Measurements from ENCODE around the gene SFTA2.
"Not testable (repeated sequence)": the region's sequence is repeated elsewhere in the genome, so short reads cannot be mapped to it uniquely, and the experiment has no call there.

Gene SFTA2

GRCh38 chr6:30912746-30913520, 19.0 kb downstream of the SFTA2 start:
- H3K4me3 ChIP-seq (ENCODE audit: low read length), result peak overlapping the region; percentile 69; the same call in 1 of the 2 replicates
- H3K9ac ChIP-seq (ENCODE audit: low read depth, low read length), result no peak overlapping the region
- no peaks in the 10 kb centered on the region for H3K27me3 ChIP-seq (ENCODE audit: insufficient read depth, low read length)
- H3K36me3 ChIP-seq (ENCODE audit: insufficient read depth, low read length), result peaks cover 57% of the 10 kb centered on the region
- H3K4me1 ChIP-seq (ENCODE audit: insufficient read depth, low read length), result peaks cover 20% of the 10 kb centered on the region; the same call in 1 of the 2 replicates
- no peak overlapping the region; the same call in 1 of the 2 replicates for H3K27ac ChIP-seq (ENCODE audit: low read depth, low read length)
- H3K9me3 ChIP-seq (ENCODE audit: insufficient read depth, low read depth, low read length), result no peaks in the 10 kb centered on the region
- WGBS, result 95% methylated on average over 8 of the region's 8 CpGs

- not testable (repeated sequence) for H3K27me3 ChIP-seq (ENCODE audit: insufficient read depth, low read length); H3K27ac ChIP-seq (ENCODE audit: low read depth, low read length); H3K9ac ChIP-seq (ENCODE audit: low read depth, low read length); H3K4me3 ChIP-seq (ENCODE audit: low read length); H3K9me3 ChIP-seq (ENCODE audit: insufficient read depth, low read depth, low read length)
- 97% methylated on average over 12 of the region's 12 CpGs for WGBS
- Histone ChIP-seq H3K36me3 (ENCODE audit: insufficient read depth, low read length) (peaks cover 43% of the 10 kb centered on the region), H3K4me1 (ENCODE audit: insufficient read depth, low read length) (peaks cover 23% of the 10 kb centered on the region)
Measured at GRCh38 chr6:30910473-30910872, 21.5 kb downstream of the SFTA2 start.

- peak overlapping the region; percentile 85 for H3K9ac ChIP-seq (ENCODE audit: low read depth, low read length)
- 54% methylated on average over 2 of the region's 2 CpGs for WGBS
- H3K27ac ChIP-seq (ENCODE audit: low read depth, low read length), result no peak overlapping the region
- H3K36me3 ChIP-seq (ENCODE audit: insufficient read depth, low read length), result peaks cover 43% of the 10 kb centered on the region
- no peaks in the 10 kb centered on the region for H3K9me3 ChIP-seq (ENCODE audit: insufficient read depth, low read depth, low read length)
- peaks cover 13% of the 10 kb centered on the region for H3K4me1 ChIP-seq (ENCODE audit: insufficient read depth, low read length)
- peak overlapping the region; percentile 99 for H3K4me3 ChIP-seq (ENCODE audit: low read length)
- no peaks in the 10 kb centered on the region for H3K27me3 ChIP-seq (ENCODE audit: insufficient read depth, low read length)
Measured at GRCh38 chr6:30908700-30909099, 23.3 kb downstream of the SFTA2 start.

- Histone ChIP-seq H3K4me1 (ENCODE audit: insufficient read depth, low read length) (peaks cover 9% of the 10 kb centered on the region; the same call in 1 of the 2 replicates), H3K9ac (ENCODE audit: low read depth, low read length) (peak within 1 kb of the TSS; percentile 85), H3K27me3 (ENCODE audit: insufficient read depth, low read length) (no peaks in the 10 kb centered on the region), H3K36me3 (ENCODE audit: insufficient read depth, low read length) (peaks cover 37% of the 10 kb centered on the region), H3K27ac (ENCODE audit: low read depth, low read length) (peak within 1 kb of the TSS; percentile 58; the same call in 1 of the 2 replicates), H3K9me3 (ENCODE audit: insufficient read depth, low read depth, low read length) (no peaks in the 10 kb centered on the region), H3K4me3 (ENCODE audit: low read length) (peak within 1 kb of the TSS; percentile 99)
- 2% methylated on average over 49 of the region's 49 CpGs for WGBS
Measured at GRCh38 chr6:30907758-30908591, 24.0 kb downstream of the SFTA2 start, which contains the start of gene GTF2H4. TSS of gene GTF2H4 (plus strand) at chr6:30908207.

- H3K27ac ChIP-seq (ENCODE audit: low read depth, low read length), result not testable (repeated sequence)
- peak overlapping the region; percentile 52 for H3K9ac ChIP-seq (ENCODE audit: low read depth, low read length)
- 67% methylated on average over 16 of the region's 16 CpGs for WGBS
Measured at GRCh38 chr6:30907290-30907757, 24.6 kb downstream of the SFTA2 start.

GRCh38 chr6:30903236-30903635, 28.7 kb downstream of the SFTA2 start:
- Histone ChIP-seq H3K27ac (ENCODE audit: low read depth, low read length) (no peak overlapping the region), H3K36me3 (ENCODE audit: insufficient read depth, low read length) (peaks cover 20% of the 10 kb centered on the region)
- 98% methylated on average over 3 of the region's 4 CpGs for WGBS

More at GRCh38 chr6:30907290-30907757, 24.6 kb downstream of the SFTA2 start:
- H3K9me3 ChIP-seq (ENCODE audit: insufficient read depth, low read depth, low read length); H3K27me3 ChIP-seq (ENCODE audit: insufficient read depth, low read length); H3K4me1 ChIP-seq (ENCODE audit: insufficient read depth, low read length): not testable (repeated sequence)
- H3K4me3 ChIP-seq (ENCODE audit: low read length), result peak overlapping the region; percentile 99
- H3K36me3 ChIP-seq (ENCODE audit: insufficient read depth, low read length), result peaks cover 31% of the 10 kb centered on the region

GRCh38 chr6:30902709-30903108, 29.3 kb downstream of the SFTA2 start:
- Histone ChIP-seq H3K27ac (ENCODE audit: low read depth, low read length) (no peak overlapping the region), H3K4me1 (ENCODE audit: insufficient read depth, low read length) (peaks cover 3% of the 10 kb centered on the region; the same call in 1 of the 2 replicates), H3K36me3 (ENCODE audit: insufficient read depth, low read length) (peaks cover 25% of the 10 kb centered on the region), H3K9me3 (ENCODE audit: insufficient read depth, low read depth, low read length) (no peaks in the 10 kb centered on the region), H3K9ac (ENCODE audit: low read depth, low read length) (no peak overlapping the region), H3K27me3 (ENCODE audit: insufficient read depth, low read length) (no peaks in the 10 kb centered on the region), H3K4me3 (ENCODE audit: low read length) (no peak overlapping the region)
- 67% methylated on average over 5 of the region's 5 CpGs for WGBS

More at GRCh38 chr6:30903236-30903635, 28.7 kb downstream of the SFTA2 start:
- no peak overlapping the region for H3K4me3 ChIP-seq (ENCODE audit: low read length)
- H3K9me3 ChIP-seq (ENCODE audit: insufficient read depth, low read depth, low read length), result no peaks in the 10 kb centered on the region
- H3K4me1 ChIP-seq (ENCODE audit: insufficient read depth, low read length), result peaks cover 3% of the 10 kb centered on the region; the same call in 1 of the 2 replicates
- H3K9ac ChIP-seq (ENCODE audit: low read depth, low read length), result no peak overlapping the region
- H3K27me3 ChIP-seq (ENCODE audit: insufficient read depth, low read length), result no peaks in the 10 kb centered on the region

GRCh38 chr6:30902196-30902595, 29.8 kb downstream of the SFTA2 start:
- not testable (repeated sequence) for H3K27me3 ChIP-seq (ENCODE audit: insufficient read depth, low read length); H3K9me3 ChIP-seq (ENCODE audit: insufficient read depth, low read depth, low read length); H3K9ac ChIP-seq (ENCODE audit: low read depth, low read length); H3K4me1 ChIP-seq (ENCODE audit: insufficient read depth, low read length); H3K4me3 ChIP-seq (ENCODE audit: low read length); H3K27ac ChIP-seq (ENCODE audit: low read depth, low read length)
- peaks cover 30% of the 10 kb centered on the region for H3K36me3 ChIP-seq (ENCODE audit: insufficient read depth, low read length)
- 80% methylated on average over 9 of the region's 9 CpGs for WGBS

GRCh38 chr6:30901436-30901835, 30.5 kb downstream of the SFTA2 start:
- Histone ChIP-seq H3K4me1 (ENCODE audit: insufficient read depth, low read length) (peaks cover 3% of the 10 kb centered on the region; the same call in 1 of the 2 replicates), H3K4me3 (ENCODE audit: low read length) (no peak overlapping the region), H3K27me3 (ENCODE audit: insufficient read depth, low read length) (no peaks in the 10 kb centered on the region), H3K27ac (ENCODE audit: low read depth, low read length) (no peak overlapping the region), H3K36me3 (ENCODE audit: insufficient read depth, low read length) (peaks cover 37% of the 10 kb centered on the region), H3K9ac (ENCODE audit: low read depth, low read length) (no peak overlapping the region), H3K9me3 (ENCODE audit: insufficient read depth, low read depth, low read length) (no peaks in the 10 kb centered on the region)

GRCh38 chr6:30900863-30901417, 31.0 kb downstream of the SFTA2 start:
- no peaks in the 10 kb centered on the region for H3K4me1 ChIP-seq (ENCODE audit: insufficient read depth, low read length)
- H3K36me3 ChIP-seq (ENCODE audit: insufficient read depth, low read length), result peaks cover 42% of the 10 kb centered on the region
- no peak overlapping the region for H3K4me3 ChIP-seq (ENCODE audit: low read length)
- no peak overlapping the region for H3K27ac ChIP-seq (ENCODE audit: low read depth, low read length)
- no peak overlapping the region for H3K9ac ChIP-seq (ENCODE audit: low read depth, low read length)
- 93% methylated on average over 1 of the region's 1 CpG for WGBS
- no peaks in the 10 kb centered on the region for H3K9me3 ChIP-seq (ENCODE audit: insufficient read depth, low read depth, low read length)
- no peaks in the 10 kb centered on the region for H3K27me3 ChIP-seq (ENCODE audit: insufficient read depth, low read length)
